ENCODE data around the gene COL8A2. TPM values are rescaled to one million over a fixed set of nuclear protein-coding genes. Genes with fewer than 3 reads are reported as not detected.

The COL8A2 gene
- total RNA-seq, 1 donor from 2014 or later = 1.2 TPM

GRCh38 chr1:36126797-36127500 lies 1.9 kb upstream of the COL8A2 start:
- Histone ChIP-seq H3K4me3 (no peak overlapping the region), H3K9me3 (replicated peaks) (no peaks in the 10 kb centered on the region), H3K4me1 (peaks cover 14% of the 10 kb centered on the region), H3K27me3 (ENCODE audit: low read depth) (peaks cover 22% of the 10 kb centered on the region), H3K27ac (replicated peaks) (no peak overlapping the region), H3K36me3 (no peaks in the 10 kb centered on the region)
- no peak for DNase-seq
- intact Hi-C loops (cut with micrococcal nuclease) = no loop called here
- no peak for TF ChIP-seq CTCF (IDR thresholded peaks at IDR 0.05; ENCODE audit: borderline replicate concordance)

- intact Hi-C loops (cut with micrococcal nuclease) = no loop called here
- peaks cover 14% of the 10 kb centered on the region for H3K4me1 ChIP-seq
- no peak overlapping the region for H3K4me3 ChIP-seq
- H3K27ac ChIP-seq (replicated peaks) = no peak overlapping the region
- TF ChIP-seq CTCF (IDR thresholded peaks at IDR 0.05; ENCODE audit: borderline replicate concordance) = no peak
- no peaks in the 10 kb centered on the region for H3K9me3 ChIP-seq (replicated peaks)
- no peak for DNase-seq
- no peaks in the 10 kb centered on the region for H3K36me3 ChIP-seq
- peaks cover 22% of the 10 kb centered on the region for H3K27me3 ChIP-seq (ENCODE audit: low read depth)
Observed at GRCh38 chr1:36126005-36126716, 1.1 kb upstream of the COL8A2 start.

- Histone ChIP-seq H3K36me3 (no peaks in the 10 kb centered on the region), H3K9me3 (replicated peaks) (no peaks in the 10 kb centered on the region), H3K4me1 (peaks cover 14% of the 10 kb centered on the region), H3K27me3 (ENCODE audit: low read depth) (peaks cover 22% of the 10 kb centered on the region), H3K4me3 (peak overlapping the region; percentile 61), H3K27ac (replicated peaks) (no peak overlapping the region)
- DNase-seq = no peak
- intact Hi-C loops (cut with micrococcal nuclease) = no loop called here
- TF ChIP-seq CTCF (IDR thresholded peaks at IDR 0.05; ENCODE audit: borderline replicate concordance) = no peak
Observed at GRCh38 chr1:36124404-36125128, 456 bp downstream of the COL8A2 start.

GRCh38 chr1:36123356-36123755 lies 1.7 kb downstream of the COL8A2 start:
- no peak for DNase-seq
- H3K27ac ChIP-seq (replicated peaks) = peak overlapping the region; percentile 23
- peaks cover 14% of the 10 kb centered on the region for H3K4me1 ChIP-seq
- no peak overlapping the region for H3K4me3 ChIP-seq
- no peaks in the 10 kb centered on the region for H3K9me3 ChIP-seq (replicated peaks)
- intact Hi-C loops (cut with micrococcal nuclease) = no loop called here
- no peak for TF ChIP-seq CTCF (IDR thresholded peaks at IDR 0.05; ENCODE audit: borderline replicate concordance)
- peaks cover 22% of the 10 kb centered on the region for H3K27me3 ChIP-seq (ENCODE audit: low read depth)
- H3K36me3 ChIP-seq = no peaks in the 10 kb centered on the region

GRCh38 chr1:36122062-36123030 lies 2.7 kb downstream of the COL8A2 start:
- Histone ChIP-seq H3K9me3 (replicated peaks) (no peaks in the 10 kb centered on the region), H3K27ac (replicated peaks) (peak overlapping the region; percentile 23), H3K4me3 (no peak overlapping the region), H3K4me1 (peaks cover 14% of the 10 kb centered on the region), H3K36me3 (no peaks in the 10 kb centered on the region), H3K27me3 (ENCODE audit: low read depth) (peaks cover 22% of the 10 kb centered on the region)
- DNase-seq = no peak
- TF ChIP-seq CTCF (IDR thresholded peaks at IDR 0.05; ENCODE audit: borderline replicate concordance) = no peak
- intact Hi-C loops (cut with micrococcal nuclease) = no loop called here

All from left ventricle myocardium inferior (tissue), 1 donor.